HG03521 (cell line): ENCODE measurements around the gene MALRD1.

Experiments
- ATAC-seq: cut with Tn5 transposase; IDR thresholded peaks from one replicate; pipeline ENCODE4 v1.9.1; 2021; ENCODE audit warnings: mild to moderate bottlenecking, moderate library complexity; ENCODE audit not compliant: unreplicated experiment

Gene MALRD1

DNA sequence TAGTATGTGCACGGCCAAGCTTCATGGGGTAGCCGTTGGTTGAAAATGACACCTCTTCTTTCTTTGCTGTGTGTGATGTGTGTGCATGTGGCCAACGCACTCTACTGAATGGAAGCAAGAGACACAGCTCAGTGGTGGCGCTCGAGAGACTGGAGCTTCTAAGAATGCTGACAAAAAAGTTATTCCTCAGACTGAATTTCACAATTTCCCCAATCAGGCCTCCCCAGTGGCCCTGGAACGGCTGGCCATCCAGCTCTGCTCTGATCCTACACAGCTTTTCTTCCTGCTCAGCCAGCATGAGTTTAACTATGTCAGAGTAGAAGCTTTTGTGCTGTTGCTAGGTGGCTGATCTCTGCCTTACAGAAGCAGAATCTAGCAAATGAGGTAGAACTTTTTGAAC, 581.0 kb downstream of the MALRD1 start:
- ATAC-seq = no peak

DNA sequence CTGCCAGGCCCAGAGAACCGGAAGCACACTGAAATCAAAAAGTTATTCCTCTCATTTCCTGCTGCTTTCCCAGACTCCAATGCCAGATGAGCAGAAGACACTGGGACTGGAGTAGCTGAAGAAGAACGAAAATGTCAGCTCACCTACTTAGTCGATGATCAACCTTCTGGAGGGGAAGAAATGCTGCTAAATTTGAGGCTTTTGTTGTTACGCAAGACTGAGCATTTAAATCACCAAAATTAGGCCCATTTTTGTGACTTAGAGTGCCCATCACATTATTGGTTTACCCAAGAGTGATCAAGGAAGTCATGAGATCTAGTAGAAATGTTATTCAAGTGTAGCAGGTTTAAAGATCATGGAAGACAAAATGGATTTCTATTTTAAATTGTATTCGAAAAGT, 585.6 kb downstream of the MALRD1 start:
- no peak for ATAC-seq

DNA sequence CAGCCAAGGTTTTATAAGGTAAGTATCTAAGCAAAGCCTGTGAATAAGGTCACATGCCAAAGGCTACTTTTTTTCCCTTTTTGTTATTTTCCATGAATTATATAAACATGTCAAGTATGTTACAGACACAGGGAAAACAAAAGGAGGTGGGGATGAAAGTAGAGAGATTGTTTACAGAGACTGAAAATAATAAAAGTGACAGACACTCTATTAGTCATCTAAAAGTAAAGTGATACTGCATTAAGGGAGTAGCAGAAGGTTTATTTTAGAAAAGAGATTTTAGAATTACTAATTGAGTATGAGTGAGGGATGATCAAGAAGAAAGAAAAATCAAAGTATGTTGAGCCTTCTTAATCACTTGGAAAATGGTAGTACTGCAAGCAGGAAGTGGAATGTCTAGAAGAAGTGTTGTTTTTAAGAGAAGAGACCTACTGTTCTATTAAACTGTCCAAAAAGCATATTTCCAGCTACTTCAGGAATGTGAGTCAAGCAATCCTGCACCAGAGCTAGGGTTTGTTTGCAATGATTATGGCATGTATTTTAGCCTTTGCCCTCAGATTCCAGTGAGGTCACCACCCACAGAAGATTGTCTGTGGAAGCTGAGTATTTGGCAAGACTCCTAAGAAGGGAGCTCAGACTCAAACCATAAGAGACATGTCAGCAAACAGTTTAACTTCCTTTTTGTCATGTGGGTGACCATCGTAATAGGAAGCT, 589.7 kb downstream of the MALRD1 start:
- ATAC-seq = no peak

DNA sequence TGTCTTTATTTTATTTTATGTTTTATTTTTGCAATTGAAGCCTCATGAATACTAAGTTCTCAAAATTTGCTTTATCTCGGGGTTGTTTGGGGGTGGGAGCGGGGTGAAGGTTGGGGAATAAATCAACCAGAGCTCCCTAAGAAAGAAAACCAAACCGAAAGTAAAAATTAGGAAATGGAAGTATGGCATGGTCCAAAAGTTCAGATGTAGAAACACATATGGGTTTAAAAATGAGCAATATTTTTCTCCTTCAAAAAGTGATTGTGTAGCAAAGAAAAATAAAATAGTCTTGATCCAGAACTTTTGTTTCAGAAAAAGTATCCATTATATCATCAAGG, 590.3 kb downstream of the MALRD1 start:
- ATAC-seq = no peak

DNA sequence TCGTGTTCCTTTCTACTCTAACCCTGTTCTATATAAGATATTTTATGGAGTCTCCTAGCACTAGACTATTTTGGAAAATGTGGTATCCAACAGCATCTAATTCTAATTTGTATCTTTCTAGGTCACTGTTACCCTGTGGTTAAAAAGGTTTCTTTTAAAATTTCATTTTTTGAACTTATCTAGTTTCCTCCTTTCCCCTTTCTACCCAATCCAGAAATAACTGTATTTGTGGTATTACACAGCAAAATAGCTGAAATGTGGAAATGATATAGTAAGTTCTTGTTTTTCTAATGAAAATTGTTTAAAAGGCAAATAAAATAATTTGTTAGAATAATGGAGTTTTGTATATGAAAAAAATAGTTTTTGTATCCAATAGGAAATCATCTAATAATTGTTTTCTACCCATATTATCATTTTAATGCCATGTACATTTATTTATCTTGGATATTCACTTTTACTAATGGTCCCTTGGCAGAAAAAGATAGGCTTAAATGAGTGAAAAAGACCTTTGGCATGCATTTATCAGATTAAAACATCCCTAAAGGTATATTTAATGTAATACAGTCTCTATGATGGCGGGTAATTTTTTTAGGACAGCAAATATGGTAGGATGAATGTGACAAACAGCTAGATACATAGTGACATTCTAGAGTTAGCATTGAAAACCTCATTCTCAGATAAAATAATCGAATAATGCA, 592.1 kb downstream of the MALRD1 start:
- ATAC-seq = no peak

DNA sequence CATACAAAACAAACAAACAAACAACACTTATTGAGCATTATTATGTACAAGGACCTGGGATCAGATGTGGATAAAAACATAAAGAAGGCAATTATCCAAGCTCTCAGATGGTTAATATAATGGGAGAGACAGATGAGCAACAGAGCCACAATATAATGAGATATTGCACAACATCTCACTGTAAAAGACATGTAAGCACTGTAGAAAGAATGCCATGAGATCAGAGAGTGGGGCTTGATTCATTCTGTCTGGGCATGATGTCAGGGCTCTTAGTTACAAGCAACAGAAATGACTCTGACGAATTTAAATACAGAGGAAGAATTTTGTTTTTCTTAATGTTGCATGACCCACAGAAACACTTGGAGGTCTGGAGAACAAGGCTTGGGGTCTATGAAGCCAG, 602.9 kb downstream of the MALRD1 start:
- no peak for ATAC-seq

DNA sequence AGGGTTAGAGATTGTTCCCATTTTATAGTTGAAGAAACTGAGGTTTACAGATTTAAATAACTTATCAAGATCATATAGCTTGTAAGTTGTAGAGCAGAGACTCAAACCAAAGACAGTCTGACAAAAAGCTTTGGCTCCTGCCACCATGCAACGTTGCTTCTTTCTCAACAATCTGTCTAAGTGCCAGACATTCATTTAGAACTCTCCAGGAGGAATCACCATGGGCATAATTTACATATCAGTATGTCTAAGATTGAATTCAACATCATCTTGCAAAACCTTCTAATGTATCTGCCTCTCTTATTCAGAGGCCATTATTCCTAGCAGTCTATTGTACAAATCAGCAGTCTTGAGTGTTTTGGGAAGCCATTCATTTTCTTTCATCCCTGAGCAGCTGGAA, 604.1 kb downstream of the MALRD1 start:
- ATAC-seq = no peak

DNA sequence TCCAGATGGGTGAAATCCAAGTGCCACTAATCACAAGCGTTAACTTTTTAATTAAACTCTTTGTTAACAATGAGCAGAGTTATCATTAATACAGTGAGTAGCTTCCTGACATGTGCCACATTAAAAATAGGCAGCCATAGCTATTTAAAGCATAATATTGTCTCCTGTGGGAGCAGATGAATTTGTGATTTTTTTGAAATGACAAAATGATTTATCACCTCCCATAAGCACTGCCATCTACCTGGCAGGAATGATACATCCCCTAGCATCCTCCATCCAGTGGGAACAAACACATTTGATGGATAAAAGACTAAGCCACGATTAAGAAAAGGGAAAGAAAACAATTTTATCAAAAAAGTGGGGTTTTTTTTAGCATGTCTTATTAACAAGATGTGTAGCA, 605.3 kb downstream of the MALRD1 start:
- no peak for ATAC-seq

DNA sequence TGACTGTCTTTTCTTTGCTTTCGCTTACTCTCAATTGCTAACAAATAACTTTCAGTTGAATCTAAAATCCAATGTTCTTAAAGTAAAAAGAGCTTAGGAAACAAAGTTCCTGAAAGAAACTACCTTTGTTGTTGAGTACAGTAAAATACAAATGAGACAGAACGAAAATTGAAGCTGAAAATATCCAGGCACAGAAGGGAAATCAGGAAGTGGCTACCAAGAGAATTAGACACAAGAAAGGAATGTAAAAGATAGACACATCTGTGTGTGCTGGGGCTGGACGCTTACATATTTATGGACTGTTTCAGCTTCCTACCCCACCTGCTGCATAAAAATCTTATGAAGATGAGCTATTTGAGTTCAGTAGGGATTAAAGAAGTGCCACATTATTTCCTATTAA, 606.0 kb downstream of the MALRD1 start:
- ATAC-seq = no peak

DNA sequence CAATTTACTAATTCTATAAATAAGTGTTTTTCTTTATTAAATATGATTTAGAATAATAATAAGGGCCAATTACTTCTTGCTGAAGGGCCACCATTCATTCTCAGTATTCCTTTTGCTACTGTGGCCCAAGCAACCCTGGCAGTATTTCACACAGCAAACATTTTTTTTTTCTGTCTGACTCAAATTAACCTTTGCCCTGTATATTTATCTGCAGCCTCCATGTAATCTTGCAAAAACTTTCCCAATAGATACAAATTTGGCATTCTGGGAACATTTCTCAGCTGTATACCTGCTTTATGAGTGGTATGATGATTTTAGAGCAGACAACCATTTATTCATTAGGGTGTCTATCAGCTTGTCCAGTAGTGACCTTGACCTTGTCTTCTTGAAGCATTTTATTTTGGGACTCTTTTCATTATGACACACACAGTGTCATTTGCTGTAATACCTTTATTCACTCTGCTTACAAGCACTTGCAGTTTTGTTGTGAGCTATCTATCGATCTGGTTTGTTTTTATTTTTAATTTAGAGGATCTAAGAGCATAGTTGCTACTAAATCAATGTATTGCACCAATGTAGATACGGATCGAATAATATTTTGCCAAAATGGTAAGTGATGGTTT, 607.9 kb downstream of the MALRD1 start:
- no peak for ATAC-seq

DNA sequence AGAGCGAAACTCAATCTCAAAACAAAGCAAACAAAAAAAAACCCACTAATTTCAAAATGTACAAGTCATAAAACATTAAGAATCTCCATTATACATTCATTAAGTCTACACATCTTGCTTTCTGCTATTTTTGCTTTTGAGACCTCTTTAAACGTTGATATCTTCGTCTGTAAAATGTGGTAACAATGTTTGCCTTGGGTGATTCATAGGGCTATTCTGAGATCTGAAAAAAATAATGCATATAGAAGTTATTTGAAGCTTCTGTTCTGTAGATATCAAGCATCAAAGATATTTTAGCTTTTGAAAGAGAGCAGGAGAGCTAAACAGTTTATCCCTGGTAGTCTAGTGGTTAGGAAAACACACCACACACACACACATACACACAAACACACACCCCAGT, 609.5 kb downstream of the MALRD1 start:
- ATAC-seq = no peak

DNA sequence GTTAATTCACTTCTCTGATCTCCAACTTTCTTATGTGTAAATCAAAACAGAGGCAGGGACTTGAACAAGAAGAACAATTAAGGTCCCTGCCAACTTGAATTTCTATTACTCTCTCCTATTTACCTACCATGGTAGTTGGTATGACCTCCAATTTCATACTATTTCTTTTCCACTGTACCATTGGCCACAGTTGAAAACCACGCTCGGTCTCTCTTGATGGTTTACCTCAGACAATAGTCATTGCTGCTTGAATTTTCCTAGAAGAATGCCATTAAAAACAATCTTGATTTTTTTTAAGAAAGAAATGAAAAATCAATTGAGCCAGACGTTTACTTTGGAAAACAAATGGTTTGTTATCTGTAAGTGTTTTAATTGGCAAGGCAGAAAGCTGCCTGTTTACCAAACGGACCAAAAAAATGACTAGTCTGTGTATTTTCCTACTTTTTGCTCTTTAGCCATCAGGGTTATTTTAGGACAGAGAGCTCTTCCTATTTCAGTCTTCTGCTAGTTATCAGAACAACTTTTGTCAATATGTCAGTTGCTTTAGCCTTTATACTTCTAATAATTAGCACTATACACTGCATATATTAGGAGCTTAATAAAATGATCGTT, 610.1 kb downstream of the MALRD1 start:
- ATAC-seq = no peak

DNA sequence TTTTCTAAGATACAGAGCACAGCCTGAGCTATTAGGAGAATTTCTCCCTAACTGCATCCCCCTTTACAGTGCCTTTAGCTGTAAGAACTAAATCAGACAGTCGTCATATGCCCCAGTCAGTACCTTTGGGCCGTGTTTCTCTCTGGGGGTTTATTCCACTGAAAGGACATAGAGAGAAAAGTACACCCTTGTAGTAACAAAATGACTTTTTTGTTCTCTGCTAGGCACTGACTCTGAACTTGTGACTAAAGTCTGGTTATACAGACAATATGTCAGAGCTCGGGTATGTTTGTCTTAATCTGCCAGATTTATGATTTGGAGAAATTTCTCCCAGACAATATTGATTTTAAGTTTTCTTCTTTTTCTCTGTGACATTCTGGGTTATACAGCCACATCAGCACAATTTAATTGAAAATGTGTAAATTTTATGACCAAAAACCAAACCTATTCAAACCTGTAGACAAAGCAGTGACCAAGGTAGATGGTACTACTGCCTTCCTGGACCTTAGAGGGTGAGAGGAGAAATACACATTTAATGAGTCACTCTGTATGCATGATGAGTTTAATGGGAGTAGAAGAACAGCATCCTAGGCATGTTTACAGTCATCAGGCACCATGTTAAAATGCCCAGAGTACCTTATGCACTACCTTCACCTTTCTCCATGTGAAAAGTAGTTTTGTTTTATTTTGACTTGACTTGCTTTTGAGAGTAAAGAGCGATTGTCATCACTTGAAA, 611.5 kb downstream of the MALRD1 start:
- ATAC-seq = no peak

DNA sequence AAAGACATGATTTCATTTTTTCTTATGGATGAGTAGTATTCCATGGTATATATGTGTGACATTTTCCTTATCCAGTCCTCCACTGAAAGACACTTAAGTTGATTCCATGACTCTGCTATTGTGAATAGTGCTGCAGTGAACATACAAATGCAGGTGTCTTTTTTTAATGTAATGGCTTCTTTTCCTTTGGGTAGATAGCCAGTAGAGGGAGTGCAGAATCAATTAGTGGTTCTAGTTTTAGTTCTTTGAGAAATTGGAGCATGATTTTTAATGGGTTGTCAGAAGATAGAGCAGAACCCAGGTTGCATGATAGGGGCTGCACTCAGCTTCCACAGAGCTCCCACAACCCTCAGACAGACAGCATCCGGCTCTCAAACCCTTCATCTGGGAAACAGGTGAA, 614.7 kb downstream of the MALRD1 start:
- ATAC-seq = no peak

DNA sequence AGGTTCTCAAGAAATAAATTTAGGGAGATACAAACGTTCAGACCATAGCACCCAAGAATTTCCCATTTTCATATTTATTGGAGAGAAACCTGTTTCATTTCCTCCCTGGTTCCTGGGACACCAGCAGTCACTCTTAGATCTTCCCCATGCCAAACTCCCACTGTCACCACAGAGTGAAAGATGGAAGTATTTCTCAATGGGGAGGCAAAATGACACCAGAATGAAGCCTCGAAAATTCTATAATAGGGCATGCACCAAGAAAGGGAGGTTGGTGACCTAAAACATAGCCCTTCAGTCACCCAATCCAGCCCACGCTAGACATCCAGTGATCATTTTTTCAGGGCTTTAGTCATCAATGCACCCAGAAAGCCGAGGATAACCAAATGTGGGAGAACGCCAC, 619.5 kb downstream of the MALRD1 start:
- no peak for ATAC-seq

DNA sequence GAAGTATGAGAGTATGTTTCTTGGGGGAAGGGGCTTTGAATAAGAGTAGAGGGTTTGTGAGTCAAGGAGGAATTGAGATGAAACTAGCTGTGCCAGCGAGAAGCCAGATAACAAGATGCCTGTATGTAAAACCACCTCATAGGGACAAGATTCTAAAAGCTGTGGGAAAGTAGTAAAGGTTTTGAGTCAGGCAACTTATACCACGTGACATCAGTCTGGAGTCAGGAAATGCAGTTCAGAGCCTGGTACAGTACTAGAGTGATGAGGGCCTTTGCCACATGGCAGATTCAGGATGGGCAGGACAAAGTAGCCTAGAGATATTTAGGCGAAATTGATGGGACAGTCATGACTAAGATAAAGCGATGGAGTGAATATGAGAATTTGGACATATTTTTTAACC, 627.5 kb downstream of the MALRD1 start:
- no peak for ATAC-seq

DNA sequence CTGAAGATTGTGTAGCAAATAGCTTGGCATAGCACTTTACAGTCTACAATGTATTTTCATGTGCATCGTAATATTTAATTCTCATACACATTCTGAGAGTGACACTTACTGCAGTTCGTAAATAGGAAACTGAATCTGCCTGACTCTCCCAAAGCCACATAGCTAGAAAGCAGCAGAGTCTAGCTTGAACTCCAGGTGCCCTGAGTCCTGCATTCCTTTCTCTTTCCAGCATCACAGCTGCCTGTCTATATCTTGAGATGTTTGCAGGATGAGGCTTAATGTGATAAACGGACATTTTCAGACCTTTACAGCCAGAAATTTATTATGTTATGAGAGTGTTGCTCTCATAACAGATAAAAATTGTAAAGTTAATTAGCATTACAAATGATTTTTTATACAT, 634.8 kb downstream of the MALRD1 start:
- no peak for ATAC-seq

DNA sequence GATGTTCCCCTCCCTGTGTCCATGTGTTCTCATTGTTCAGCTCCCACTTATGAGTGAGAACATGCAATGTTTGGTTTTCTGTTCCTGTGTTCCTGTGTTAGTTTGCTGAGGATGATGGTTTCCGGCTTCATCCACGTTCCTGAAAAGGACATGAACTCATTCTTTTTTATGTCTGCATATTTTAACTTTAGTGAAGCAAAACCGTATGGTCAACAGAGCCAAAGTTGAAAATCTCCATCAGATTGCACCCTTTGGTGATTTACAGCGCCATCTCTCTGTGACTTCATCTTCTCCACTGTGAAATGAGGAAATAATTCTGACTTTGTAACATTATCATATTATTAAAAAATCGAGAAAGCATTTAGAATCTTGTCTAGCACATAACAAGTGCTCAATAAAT, 635.4 kb downstream of the MALRD1 start:
- no peak for ATAC-seq

DNA sequence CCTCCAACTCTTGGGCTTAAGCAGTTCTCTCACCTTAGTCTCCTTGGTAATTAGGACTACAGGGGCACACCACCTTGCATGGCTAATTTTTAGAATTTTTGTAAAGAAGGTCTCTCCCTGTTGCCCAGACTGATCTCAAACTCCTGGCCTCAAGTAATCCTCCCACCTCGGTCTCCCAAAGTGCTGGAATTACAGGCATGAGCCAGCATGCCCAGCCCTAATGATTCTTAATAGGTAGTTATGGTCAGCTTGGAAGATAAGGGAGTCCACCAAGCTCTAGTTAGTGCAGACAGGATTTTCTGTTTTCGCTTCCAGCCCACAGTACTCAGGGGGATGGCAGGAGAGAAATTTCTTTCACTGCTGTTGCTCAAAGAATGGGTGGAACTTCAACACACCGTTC, 639.7 kb downstream of the MALRD1 start:
- ATAC-seq = no peak

DNA sequence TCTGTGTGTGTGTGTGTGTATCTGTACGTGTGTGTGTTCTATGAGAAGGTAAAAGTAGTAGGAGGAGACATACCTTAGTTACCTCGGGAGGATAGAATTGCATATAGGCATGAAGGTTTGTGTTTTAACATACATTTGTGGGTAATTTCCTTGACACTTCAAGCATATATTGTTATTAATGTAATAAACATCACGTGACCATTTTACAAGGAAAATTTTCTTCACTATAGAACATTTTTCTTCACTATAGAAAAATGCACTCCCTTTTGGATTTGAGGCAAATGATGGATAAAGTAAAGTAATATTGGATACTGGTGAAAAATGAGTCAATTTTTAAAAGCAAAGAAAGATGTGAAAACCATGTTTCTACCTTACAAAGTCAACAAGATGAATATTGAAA, 640.6 kb downstream of the MALRD1 start:
- no peak for ATAC-seq

DNA sequence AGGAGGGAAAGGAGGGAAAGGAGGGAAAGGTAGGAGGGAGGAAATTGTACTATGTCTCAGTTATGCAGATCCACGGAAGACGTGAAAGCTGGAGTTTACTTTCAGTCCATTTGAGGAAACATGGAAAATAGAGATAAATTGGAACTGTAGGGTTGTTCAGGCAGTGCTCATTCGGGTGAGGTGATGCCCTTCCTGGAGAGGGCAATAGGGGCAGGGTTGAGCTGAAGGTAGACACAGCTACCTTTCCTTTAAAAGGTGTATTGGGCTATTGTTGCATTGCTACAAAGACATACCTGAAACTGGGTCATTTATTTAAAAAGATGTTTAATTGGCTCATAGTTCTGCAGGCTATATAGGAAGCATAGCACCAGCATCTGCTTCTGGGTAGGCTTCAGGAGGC, 650.7 kb downstream of the MALRD1 start:
- no peak for ATAC-seq
